Lung (tissue), 12 donors: ENCODE data around the gene SLC8A1. TPM values are rescaled to one million over a fixed set of nuclear protein-coding genes. Genes with fewer than 3 reads are reported as not detected.

Experiments
- ATAC-seq: fragments of 200-7000 bp; cut with Tn5 transposase; one replicate; pipeline ENCODE4 v1.9.1; 2020; ENCODE audit warnings: moderate number of reproducible peaks; ENCODE audit not compliant: insufficient read depth, low FRiP score
- DNase-seq, 3 donors: peaks; one replicate each; pipeline ENCODE4 v3.0.0-alpha.2; 2013 to 2017
- H3K27ac ChIP-seq, 2 donors: one replicate each; pipeline ENCODE4 v1.5.1; 2013; ENCODE audit warnings: mild to moderate bottlenecking in 2 of 2, moderate library complexity in 2 of 2, control low read depth in 1 of 2, inconsistent platforms in 1 of 2, low read depth in 1 of 2, low read length in 1 of 2
- H3K27me3 ChIP-seq, 3 donors: one replicate each; pipeline ENCODE4 v1.5.1; 2013; ENCODE audit warnings: low read length in 2 of 3; ENCODE audit not compliant: control insufficient read depth in 3 of 3, insufficient read depth in 3 of 3
- H3K36me3 ChIP-seq, 4 donors: one replicate each; pipeline ENCODE4 v1.5.1; 2013; ENCODE audit warnings: low read length in 4 of 4, mild to moderate bottlenecking in 1 of 4, moderate library complexity in 1 of 4; ENCODE audit not compliant: control insufficient read depth in 4 of 4, insufficient read depth in 4 of 4
- H3K4me1 ChIP-seq, 5 donors: one replicate each; pipeline ENCODE4 v1.5.1; 2013; ENCODE audit warnings: low read length in 5 of 5, mild to moderate bottlenecking in 2 of 5, moderate library complexity in 1 of 5; ENCODE audit not compliant: control insufficient read depth in 5 of 5, insufficient read depth in 5 of 5
- H3K4me3 ChIP-seq: one replicate; pipeline ENCODE4 v1.5.1; 2013; ENCODE audit warnings: mild to moderate bottlenecking, control low read depth, moderate library complexity
- H3K9ac ChIP-seq, 2 donors: one replicate each; pipeline ENCODE4 v1.5.1; 2013; ENCODE audit warnings: low read length in 2 of 2, control low read depth in 1 of 2; ENCODE audit not compliant: insufficient read depth in 1 of 2
- H3K9me3 ChIP-seq, 4 donors: one replicate each; pipeline ENCODE4 v1.5.1; 2013; ENCODE audit warnings: low read length in 3 of 4, mild to moderate bottlenecking in 1 of 4, moderate library complexity in 1 of 4; ENCODE audit not compliant: control insufficient read depth in 4 of 4, insufficient read depth in 3 of 4
- WGBS, 2 donors: extraction: QIAGEN DNeasy Blood & Tissue Kit; methylation state at CpG; one replicate each; pipeline ENCODE4 v1.1.7; 2013; 5-methylcytosine and 5-hydroxymethylcytosine counted together
- polyA plus RNA-seq, 2 donors: library from polyadenylated mRNA; stranded (reverse); fragments of 200-250 nt; gene quantifications; one replicate each; pipeline ENCODE4 v1.2.1, GENCODE V29; 2013
- total RNA-seq, 2 donors: library from RNA; depleted of rRNA in 1 of 2; stranded (reverse); fragments of >200 nt in 1 of 2; gene quantifications; one replicate each; pipeline ENCODE4 v1.2.1, GENCODE V29; 2014 to 2021
- TF ChIP-seq, protein P1 (sequence below): IDR thresholded peaks from 2 replicates; pipeline ENCODE4 v1.5.1; 2012; ENCODE audit warnings: mild to moderate bottlenecking; ENCODE audit errors: control extremely low read depth, extremely low read depth
- donor health status: control.
- donor health status: control.
- donor health status: Bipolar disorder and iron deficiency.
- donor health status: healthy.
- donor health status: DM: yes; HTN: yes; CAD: no.

Gene SLC8A1
- total and polyA plus RNA-seq, 4 donors = 1.2 to 34.7 (median 18.4) TPM

DNA sequence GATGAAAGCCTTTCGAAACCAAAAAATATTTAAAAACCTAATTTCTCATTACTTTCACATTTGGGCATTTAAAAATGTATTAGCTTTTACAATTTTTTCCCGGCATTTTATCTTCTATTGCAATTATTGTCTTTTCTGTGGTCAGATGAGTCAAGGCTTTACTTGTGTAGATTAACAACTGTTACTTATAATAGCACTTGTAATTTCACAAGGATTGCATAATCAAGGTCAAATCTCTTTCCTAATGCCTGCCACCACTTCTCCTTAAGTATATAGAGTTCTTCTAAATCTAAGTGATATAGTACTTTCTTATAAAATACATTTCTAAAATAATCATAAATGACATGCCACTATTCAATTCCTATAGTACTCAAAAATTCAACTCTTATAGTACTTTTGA is 67.2 kb downstream of the SLC8A1 start:
- no peak overlapping the region for H3K4me3 ChIP-seq
- ATAC-seq (peak; percentile 41), DNase-seq (peak in 1 of 3 donors; percentile 57)
- no peaks in the 10 kb centered on the region for H3K27me3 ChIP-seq
- H3K9ac ChIP-seq = no peak overlapping the region
- H3K36me3 ChIP-seq = no peaks in the 10 kb centered on the region
- peaks cover 0 to 3% (median 0%) of the 10 kb centered on the region in 5 donors for H3K4me1 ChIP-seq
- peak overlapping the region in 1 of 2 donors; percentile 53 for H3K27ac ChIP-seq
- TF ChIP-seq, protein P1, sequence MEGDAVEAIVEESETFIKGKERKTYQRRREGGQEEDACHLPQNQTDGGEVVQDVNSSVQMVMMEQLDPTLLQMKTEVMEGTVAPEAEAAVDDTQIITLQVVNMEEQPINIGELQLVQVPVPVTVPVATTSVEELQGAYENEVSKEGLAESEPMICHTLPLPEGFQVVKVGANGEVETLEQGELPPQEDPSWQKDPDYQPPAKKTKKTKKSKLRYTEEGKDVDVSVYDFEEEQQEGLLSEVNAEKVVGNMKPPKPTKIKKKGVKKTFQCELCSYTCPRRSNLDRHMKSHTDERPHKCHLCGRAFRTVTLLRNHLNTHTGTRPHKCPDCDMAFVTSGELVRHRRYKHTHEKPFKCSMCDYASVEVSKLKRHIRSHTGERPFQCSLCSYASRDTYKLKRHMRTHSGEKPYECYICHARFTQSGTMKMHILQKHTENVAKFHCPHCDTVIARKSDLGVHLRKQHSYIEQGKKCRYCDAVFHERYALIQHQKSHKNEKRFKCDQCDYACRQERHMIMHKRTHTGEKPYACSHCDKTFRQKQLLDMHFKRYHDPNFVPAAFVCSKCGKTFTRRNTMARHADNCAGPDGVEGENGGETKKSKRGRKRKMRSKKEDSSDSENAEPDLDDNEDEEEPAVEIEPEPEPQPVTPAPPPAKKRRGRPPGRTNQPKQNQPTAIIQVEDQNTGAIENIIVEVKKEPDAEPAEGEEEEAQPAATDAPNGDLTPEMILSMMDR = no peak
- 18 to 25% methylated on average over 2 of the region's 2 CpGs for WGBS, 2 donors
- peaks cover 0 to 2% (median 0%) of the 10 kb centered on the region in 4 donors for H3K9me3 ChIP-seq

DNA sequence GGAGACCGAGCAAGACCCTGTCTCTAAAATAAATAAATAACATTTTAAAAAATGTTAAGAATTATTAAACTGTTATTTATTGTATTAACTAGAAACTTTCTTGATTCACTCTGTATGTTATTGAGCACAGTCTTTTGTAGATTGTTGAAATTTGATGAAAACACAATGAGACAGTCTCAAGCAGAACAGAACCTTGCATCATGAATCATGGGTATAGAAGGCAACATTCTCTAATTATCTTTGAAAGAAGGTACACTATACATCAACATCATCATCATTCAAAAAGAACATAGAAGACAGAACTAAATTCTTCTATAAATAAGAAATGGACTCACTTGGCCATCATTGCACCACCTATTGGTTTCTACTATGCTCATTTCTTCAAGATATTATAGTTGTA is 67.7 kb downstream of the SLC8A1 start:
- Histone ChIP-seq H3K27ac (peak overlapping the region in 1 of 2 donors; percentile 53), H3K4me1 (peaks cover 0 to 3% (median 0%) of the 10 kb centered on the region in 5 donors), H3K9ac (no peak overlapping the region), H3K27me3 (no peaks in the 10 kb centered on the region), H3K9me3 (peaks cover 0 to 2% (median 0%) of the 10 kb centered on the region in 4 donors), H3K4me3 (no peak overlapping the region), H3K36me3 (no peaks in the 10 kb centered on the region)
- TF ChIP-seq, protein P1 = no peak
- DNase-seq (no peak), ATAC-seq (no peak)
- WGBS, 2 donors = 89 to 93% methylated on average over 1 of the region's 1 CpG

DNA sequence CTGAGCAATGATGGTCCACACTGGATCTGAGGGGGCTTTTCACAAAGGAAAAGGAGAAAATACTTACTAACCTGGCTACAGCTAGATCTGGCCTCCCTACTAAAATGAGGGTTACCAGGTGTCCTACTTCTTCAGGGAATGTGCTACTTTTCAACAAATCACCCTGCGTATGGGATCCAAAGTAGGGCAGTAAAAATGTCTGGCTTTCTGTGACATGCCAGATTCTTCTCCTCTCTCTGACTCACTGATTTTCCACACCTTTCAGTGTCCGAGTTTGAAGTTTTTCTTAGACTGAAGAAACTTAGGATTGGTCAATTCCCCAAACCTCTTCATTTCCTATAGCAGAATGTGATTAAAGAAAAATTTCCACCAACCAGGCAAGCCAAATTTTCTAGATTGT is 71.2 kb downstream of the SLC8A1 start:
- H3K27me3 ChIP-seq = no peaks in the 10 kb centered on the region
- peaks cover 0 to 3% (median 0%) of the 10 kb centered on the region in 5 donors for H3K4me1 ChIP-seq
- H3K36me3 ChIP-seq = no peaks in the 10 kb centered on the region
- 96 to 98% methylated on average over 2 of the region's 2 CpGs for WGBS, 2 donors
- H3K4me3 ChIP-seq = no peak overlapping the region
- peaks cover 0 to 2% (median 0%) of the 10 kb centered on the region in 4 donors for H3K9me3 ChIP-seq
- no peak for DNase-seq
- no peak for ATAC-seq
- TF ChIP-seq, protein P1 = no peak
- H3K27ac ChIP-seq = peak overlapping the region in 1 of 2 donors; percentile 42
- no peak overlapping the region for H3K9ac ChIP-seq

DNA sequence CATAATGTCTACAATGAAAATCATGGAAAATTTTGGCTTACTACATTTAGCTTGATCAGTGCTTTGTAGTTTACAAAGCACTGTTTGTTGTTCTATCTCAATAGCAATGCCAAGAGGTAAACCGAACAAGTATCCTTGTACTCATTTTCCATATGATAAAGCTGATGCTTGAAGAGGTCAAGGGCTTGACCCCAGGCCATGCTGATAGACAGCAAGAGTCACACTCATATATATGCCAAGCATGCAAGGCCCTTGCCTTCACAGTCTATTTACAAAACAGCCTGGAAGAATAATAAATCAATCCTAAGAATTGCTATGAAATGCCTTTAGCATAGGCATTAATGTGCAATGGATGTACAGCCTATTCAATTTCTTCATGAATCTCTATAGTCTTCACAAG is 71.8 kb downstream of the SLC8A1 start:
- Histone ChIP-seq H3K4me1 (peaks cover 0 to 3% (median 0%) of the 10 kb centered on the region in 5 donors), H3K9ac (no peak overlapping the region), H3K4me3 (no peak overlapping the region), H3K27ac (no peak overlapping the region), H3K9me3 (peaks cover 0 to 2% (median 0%) of the 10 kb centered on the region in 4 donors), H3K36me3 (no peaks in the 10 kb centered on the region), H3K27me3 (no peaks in the 10 kb centered on the region)
- no peak for DNase-seq
- TF ChIP-seq, protein P1 = no peak
- whole genome bisulfite sequencing, 2 donors = 84 to 90% methylated on average over 1 of the region's 1 CpG
- no peak for ATAC-seq
